A673 (cell line): ENCODE results near the gene PTPRR.

Experiments
- EZH2 ChIP-seq: fragments of 200-600 bp; sonication (generic); IDR thresholded peaks from 2 replicates; pipeline ENCODE4 v1.6.1; 2017; ENCODE audit warnings: borderline replicate concordance, low read depth, mild to moderate bottlenecking, mixed read lengths, antibody characterized with exemption, low read length; ENCODE audit not compliant: poor library complexity, severe bottlenecking
- TF ChIP-seq, protein P1 (sequence below): fragments of 300-800, 200-600 bp; sonication (generic); conservative IDR thresholded peaks from 2 replicates; pipeline ENCODE4 v1.5.1; 2017; ENCODE audit warnings: low read depth, mild to moderate bottlenecking, antibody characterized with exemption, low read length, moderate library complexity, mixed read lengths

DNA sequence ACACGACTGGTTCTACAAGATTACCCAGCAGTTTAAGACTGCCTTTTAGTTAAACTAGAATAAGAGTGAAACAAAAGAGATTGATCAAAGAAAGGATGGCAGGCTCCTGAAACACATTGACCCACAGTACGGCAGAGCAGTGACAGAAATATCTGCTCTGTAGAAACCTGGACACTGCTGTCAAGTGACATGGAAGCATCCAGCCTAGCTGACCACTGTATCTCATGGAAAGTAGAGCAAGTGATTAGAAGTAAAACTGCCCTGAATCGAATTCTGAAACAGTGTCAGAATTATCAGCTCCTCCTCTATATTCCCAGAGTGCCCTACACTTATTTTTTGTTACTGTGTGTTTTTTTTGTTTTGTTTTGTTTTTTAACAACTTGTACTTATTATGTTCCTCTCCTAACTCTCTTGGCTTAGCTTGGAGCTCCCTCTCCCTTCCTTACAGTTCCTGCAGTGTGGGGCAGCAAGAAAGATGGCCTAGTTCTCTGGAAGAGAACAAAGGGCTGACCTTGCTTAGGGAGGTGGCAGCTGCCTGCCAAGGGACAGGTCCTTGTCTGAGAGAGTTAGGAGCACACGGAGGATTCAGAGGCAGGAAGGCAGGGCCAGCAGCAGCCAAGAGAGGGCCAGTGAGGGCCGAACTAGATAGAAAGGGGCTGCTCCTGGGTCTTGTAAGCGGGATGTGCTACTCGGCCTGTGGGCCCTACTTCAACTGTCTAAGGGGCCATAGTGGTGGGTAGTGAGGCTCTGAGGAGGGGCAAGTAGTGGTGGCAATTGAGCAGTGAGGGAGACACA lies 97.2 kb downstream of the PTPRR start:
- TF ChIP-seq, protein P1, sequence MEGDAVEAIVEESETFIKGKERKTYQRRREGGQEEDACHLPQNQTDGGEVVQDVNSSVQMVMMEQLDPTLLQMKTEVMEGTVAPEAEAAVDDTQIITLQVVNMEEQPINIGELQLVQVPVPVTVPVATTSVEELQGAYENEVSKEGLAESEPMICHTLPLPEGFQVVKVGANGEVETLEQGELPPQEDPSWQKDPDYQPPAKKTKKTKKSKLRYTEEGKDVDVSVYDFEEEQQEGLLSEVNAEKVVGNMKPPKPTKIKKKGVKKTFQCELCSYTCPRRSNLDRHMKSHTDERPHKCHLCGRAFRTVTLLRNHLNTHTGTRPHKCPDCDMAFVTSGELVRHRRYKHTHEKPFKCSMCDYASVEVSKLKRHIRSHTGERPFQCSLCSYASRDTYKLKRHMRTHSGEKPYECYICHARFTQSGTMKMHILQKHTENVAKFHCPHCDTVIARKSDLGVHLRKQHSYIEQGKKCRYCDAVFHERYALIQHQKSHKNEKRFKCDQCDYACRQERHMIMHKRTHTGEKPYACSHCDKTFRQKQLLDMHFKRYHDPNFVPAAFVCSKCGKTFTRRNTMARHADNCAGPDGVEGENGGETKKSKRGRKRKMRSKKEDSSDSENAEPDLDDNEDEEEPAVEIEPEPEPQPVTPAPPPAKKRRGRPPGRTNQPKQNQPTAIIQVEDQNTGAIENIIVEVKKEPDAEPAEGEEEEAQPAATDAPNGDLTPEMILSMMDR, result 0 out of 2 replicates have a peak, but pooled peaks have one; percentile 18
- no peak for TF ChIP-seq EZH2
